ENCODE results near the gene NCAM1. TPM values are rescaled to one million over a fixed set of nuclear protein-coding genes. Genes with fewer than 3 reads are reported as not detected.

Gene NCAM1
- total RNA-seq, 1 donor from 2014 or later = 4.2 TPM

GRCh38 chr11:113065330-113065729, 104.1 kb downstream of the NCAM1 start:
- no peak for ATAC-seq
- TF ChIP-seq CTCF (IDR thresholded peaks at IDR 0.05) = no peak
- intact Hi-C loops (cut with DNase I) = no loop called here
- no peak for DNase-seq
- H3K27me3 ChIP-seq = no peaks in the 10 kb centered on the region
- H3K36me3 ChIP-seq = no peaks in the 10 kb centered on the region
- H3K9me3 ChIP-seq = no peaks in the 10 kb centered on the region
- H3K27ac ChIP-seq = no peak overlapping the region
- H3K4me1 ChIP-seq = no peaks in the 10 kb centered on the region
- H3K4me3 ChIP-seq = no peak overlapping the region

GRCh38 chr11:113072237-113072858, 111.1 kb downstream of the NCAM1 start:
- H3K27ac ChIP-seq = no peak overlapping the region
- no peak for TF ChIP-seq CTCF (IDR thresholded peaks at IDR 0.05)
- H3K4me1 ChIP-seq = no peaks in the 10 kb centered on the region
- no peak for ATAC-seq
- H3K36me3 ChIP-seq = no peaks in the 10 kb centered on the region
- H3K9me3 ChIP-seq = no peaks in the 10 kb centered on the region
- H3K4me3 ChIP-seq = no peak overlapping the region
- H3K27me3 ChIP-seq = no peaks in the 10 kb centered on the region
- intact Hi-C loops (cut with DNase I) = no loop called here
- no peak for DNase-seq

- ATAC-seq = no peak
- intact Hi-C loops (cut with DNase I) = no loop called here
Measured at GRCh38 chr11:113073290-113073953, 112.2 kb downstream of the NCAM1 start.

GRCh38 chr11:113075586-113076095, 114.4 kb downstream of the NCAM1 start:
- Histone ChIP-seq H3K9me3 (no peaks in the 10 kb centered on the region), H3K4me3 (no peak overlapping the region), H3K27me3 (no peaks in the 10 kb centered on the region), H3K27ac (no peak overlapping the region), H3K4me1 (no peaks in the 10 kb centered on the region), H3K36me3 (no peaks in the 10 kb centered on the region)
- intact Hi-C loops (cut with DNase I) = no loop called here
- no peak for TF ChIP-seq CTCF (IDR thresholded peaks at IDR 0.05)
- DNase-seq (no peak), ATAC-seq (no peak)

More at GRCh38 chr11:113073290-113073953, 112.2 kb downstream of the NCAM1 start:
- no peaks in the 10 kb centered on the region for H3K36me3 ChIP-seq
- no peak overlapping the region for H3K4me3 ChIP-seq
- no peaks in the 10 kb centered on the region for H3K4me1 ChIP-seq
- H3K27ac ChIP-seq = no peak overlapping the region
- no peak for TF ChIP-seq CTCF (IDR thresholded peaks at IDR 0.05)
- DNase-seq = no peak
- no peaks in the 10 kb centered on the region for H3K9me3 ChIP-seq
- H3K27me3 ChIP-seq = no peaks in the 10 kb centered on the region

GRCh38 chr11:113077379-113077778, 116.2 kb downstream of the NCAM1 start:
- DNase-seq (no peak), ATAC-seq (no peak)
- Histone ChIP-seq H3K4me1 (no peaks in the 10 kb centered on the region), H3K27ac (no peak overlapping the region), H3K27me3 (no peaks in the 10 kb centered on the region), H3K4me3 (no peak overlapping the region), H3K36me3 (no peaks in the 10 kb centered on the region), H3K9me3 (no peaks in the 10 kb centered on the region)
- intact Hi-C loops (cut with DNase I) = no loop called here
- no peak for TF ChIP-seq CTCF (IDR thresholded peaks at IDR 0.05)

Measured in upper lobe of right lung (tissue), 1 donor.